Endothelial cell of umbilical vein (primary cell): ENCODE measurements around the gene CEP70.
"Not testable (repeated sequence)": the region's sequence is repeated elsewhere in the genome, so short reads cannot be mapped to it uniquely, and the experiment has no call there.

ENCODE experiments used
- EZH2 ChIP-seq: IDR thresholded peaks from 2 replicates; pipeline ENCODE4 v1.6.1; 2012; ENCODE audit warnings: borderline replicate concordance, low read depth, mild to moderate bottlenecking, moderate library complexity, low read length, inconsistent platforms; ENCODE audit not compliant: severe bottlenecking
- FOS ChIP-seq: IDR thresholded peaks from 2 replicates; pipeline ENCODE4 v1.6.1; 2011; ENCODE audit warnings: mild to moderate bottlenecking, low read length, moderate library complexity, borderline replicate concordance; ENCODE audit not compliant: insufficient read depth
- JUN ChIP-seq: IDR thresholded peaks from 2 replicates; pipeline ENCODE4 v1.6.1; 2011; ENCODE audit warnings: borderline replicate concordance, low read depth; ENCODE audit not compliant: insufficient read length, insufficient read depth
- MAX ChIP-seq: IDR thresholded peaks from 2 replicates; pipeline ENCODE4 v1.6.1; 2011; ENCODE audit not compliant: insufficient read depth, insufficient read length
- POLR2A ChIP-seq: IDR thresholded peaks from 2 replicates; pipeline ENCODE4 v1.6.1; 2012; ENCODE audit warnings: low read depth, mild to moderate bottlenecking, control low read depth, low read length
- TF ChIP-seq, protein P1 (sequence below), 2 donors: IDR thresholded peaks; 1 replicate in 1 of 2; 2 replicates in 1 of 2; pipeline ENCODE4 v1.5.1; 2011; ENCODE audit warnings: low read length in 2 of 2, mild to moderate bottlenecking in 2 of 2, moderate library complexity in 2 of 2, control low read depth in 1 of 2, inconsistent platforms in 1 of 2, low read depth in 1 of 2; ENCODE audit not compliant: insufficient read depth in 1 of 2; ENCODE audit errors: extremely low read depth in 1 of 2

DNA sequence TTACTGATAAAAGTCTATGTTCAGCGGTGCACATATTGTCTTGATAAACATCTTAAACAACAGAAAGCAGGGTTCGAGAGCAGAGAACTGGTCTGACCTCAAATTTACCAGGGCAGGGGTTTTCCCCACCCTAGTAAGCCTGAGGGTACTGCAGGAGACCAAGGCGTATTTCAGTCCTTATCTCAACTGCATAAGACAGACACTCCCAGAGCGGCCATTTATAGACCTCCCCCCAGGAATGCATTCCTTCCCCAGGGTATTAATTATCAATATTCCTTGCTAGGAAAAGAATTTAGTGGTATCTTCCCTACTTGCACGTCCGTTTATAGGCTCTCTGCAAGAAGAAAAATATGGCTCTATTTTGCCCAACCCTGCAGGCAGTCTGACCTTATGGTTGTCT, 107.5 kb downstream of the CEP70 start:
- TF ChIP-seq, protein P1, sequence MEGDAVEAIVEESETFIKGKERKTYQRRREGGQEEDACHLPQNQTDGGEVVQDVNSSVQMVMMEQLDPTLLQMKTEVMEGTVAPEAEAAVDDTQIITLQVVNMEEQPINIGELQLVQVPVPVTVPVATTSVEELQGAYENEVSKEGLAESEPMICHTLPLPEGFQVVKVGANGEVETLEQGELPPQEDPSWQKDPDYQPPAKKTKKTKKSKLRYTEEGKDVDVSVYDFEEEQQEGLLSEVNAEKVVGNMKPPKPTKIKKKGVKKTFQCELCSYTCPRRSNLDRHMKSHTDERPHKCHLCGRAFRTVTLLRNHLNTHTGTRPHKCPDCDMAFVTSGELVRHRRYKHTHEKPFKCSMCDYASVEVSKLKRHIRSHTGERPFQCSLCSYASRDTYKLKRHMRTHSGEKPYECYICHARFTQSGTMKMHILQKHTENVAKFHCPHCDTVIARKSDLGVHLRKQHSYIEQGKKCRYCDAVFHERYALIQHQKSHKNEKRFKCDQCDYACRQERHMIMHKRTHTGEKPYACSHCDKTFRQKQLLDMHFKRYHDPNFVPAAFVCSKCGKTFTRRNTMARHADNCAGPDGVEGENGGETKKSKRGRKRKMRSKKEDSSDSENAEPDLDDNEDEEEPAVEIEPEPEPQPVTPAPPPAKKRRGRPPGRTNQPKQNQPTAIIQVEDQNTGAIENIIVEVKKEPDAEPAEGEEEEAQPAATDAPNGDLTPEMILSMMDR (IDR thresholded peaks at IDR 0.05; ENCODE audit: extremely low read depth in 1 of 2, insufficient read depth in 1 of 2, low read depth in 1 of 2, low read length in 2 of 2) = not testable (repeated sequence)
- not testable (repeated sequence) for TF ChIP-seq EZH2, MAX, FOS, JUN, POLR2A
